Natural killer cell (primary cell): ENCODE data around the gene OR12D2. TPM values are rescaled to one million over a fixed set of nuclear protein-coding genes. Genes with fewer than 3 reads are reported as not detected.
"Not testable (repeated sequence)": the region's sequence is repeated elsewhere in the genome, so short reads cannot be mapped to it uniquely, and the experiment has no call there.

Experiments used
- ATAC-seq, 3 donors: fragments of 150-1000 bp in 2 of 3; fragments of 200-7000 bp in 1 of 3; cut with Tn5 transposase; 1 replicate in 1 of 3; 2 replicates in 2 of 3; pipeline ENCODE4 v1.10.0; 2021; ENCODE audit warnings: mild to moderate bottlenecking in 2 of 3, moderate library complexity in 2 of 3
- DNase-seq, 2 donors: peaks; one replicate each; pipeline versions ENCODE4 v3.0.0 to v3.0.0-alpha.2; 2013 to 2021; ENCODE audit warnings: mixed read lengths in 1 of 2
- H3K27ac ChIP-seq: one replicate; pipeline ENCODE4 v1.5.1; 2013; ENCODE audit warnings: mild to moderate bottlenecking, low read length
- H3K27me3 ChIP-seq: one replicate; pipeline ENCODE4 v1.6.1; 2013; ENCODE audit warnings: low read length; ENCODE audit not compliant: control insufficient read depth, insufficient read depth
- H3K36me3 ChIP-seq: one replicate; pipeline ENCODE4 v1.6.1; 2013; ENCODE audit warnings: low read length; ENCODE audit not compliant: control insufficient read depth, insufficient read depth
- H3K4me1 ChIP-seq: one replicate; pipeline ENCODE4 v1.6.1; 2013; ENCODE audit warnings: low read length; ENCODE audit not compliant: control insufficient read depth, insufficient read depth
- H3K4me3 ChIP-seq: one replicate; pipeline ENCODE4 v1.5.1; 2013; ENCODE audit warnings: low read length
- H3K9me3 ChIP-seq: one replicate; pipeline ENCODE4 v1.6.1; 2013; ENCODE audit warnings: low read length; ENCODE audit not compliant: control insufficient read depth, insufficient read depth
- H3K27ac Mint-ChIP-seq, 2 donors: one replicate each; pipeline ENCODE4 v1.8.0; 2022; ENCODE audit warnings: mild to moderate bottlenecking in 2 of 2, mixed read lengths in 2 of 2, moderate library complexity in 1 of 2
- H3K27me3 Mint-ChIP-seq, 2 donors: one replicate each; pipeline ENCODE4 v1.8.0; 2022; ENCODE audit warnings: low read depth in 2 of 2, mixed read lengths in 2 of 2
- H3K36me3 Mint-ChIP-seq: one replicate; pipeline ENCODE4 v1.8.0; 2022; ENCODE audit warnings: mixed read lengths
- H3K4me1 Mint-ChIP-seq, 2 donors: one replicate each; pipeline ENCODE4 v1.8.0; 2022; ENCODE audit warnings: mixed read lengths in 2 of 2
- H3K4me3 Mint-ChIP-seq: one replicate; pipeline ENCODE4 v1.8.0; 2022; ENCODE audit warnings: mild to moderate bottlenecking, moderate library complexity, mixed read lengths
- H3K9me3 Mint-ChIP-seq, 2 donors: one replicate each; pipeline ENCODE4 v1.8.0; 2022; ENCODE audit warnings: mixed read lengths in 2 of 2
- CTCF ChIP-seq: fragments of 200-600 bp; IDR thresholded peaks from one replicate; pipeline ENCODE4 v1.8.0; 2022; ENCODE audit warnings: antibody characterized with exemption
- WGBS: methylation state at CpG from one replicate; pipeline ENCODE4 v1.1.7; 2013; ENCODE audit warnings: missing lambda C conversion rate; ENCODE audit not compliant: insufficient coverage; 5-methylcytosine and 5-hydroxymethylcytosine counted together
- intact Hi-C: fragments of 100-400 bp; cut with micrococcal nuclease; formaldehyde crosslinking; loops from one replicate; pipeline ENCODE4 v1.14.2; 2022
- total RNA-seq, 4 donors: library from RNA; stranded (reverse); fragments of 120-200 nt in 1 of 4; gene quantifications; one replicate each; pipeline versions ENCODE4 v1.2.3 to v1.2.4, GENCODE V29; 2013 to 2022

OR12D2 gene
- total RNA-seq, 3 donors from 2014 or later (not counting 1 experiment from before 2014, with no cell fraction given), result not detected

- no peak for ATAC-seq
- Histone ChIP-seq H3K4me1 (no peaks in the 10 kb centered on the region), H3K4me3 (no peak overlapping the region), H3K36me3 (no peaks in the 10 kb centered on the region), H3K27me3 (peaks cover 2% of the 10 kb centered on the region), H3K9me3 (no peaks in the 10 kb centered on the region), H3K27ac (no peak overlapping the region)
- 100% methylated on average over 2 of the region's 2 CpGs for WGBS
- DNase-seq, result no peak
- H3K27me3 Mint-ChIP-seq, result peaks cover 19 to 54% of the 10 kb centered on the region in 2 donors
- intact Hi-C loops, result no loop called here
- H3K4me3 Mint-ChIP-seq, result no peak overlapping the region
- H3K9me3 Mint-ChIP-seq, result peaks cover 0 to 2% of the 10 kb centered on the region in 2 donors
- TF ChIP-seq CTCF, result no peak
- no peaks in the 10 kb centered on the region for H3K36me3 Mint-ChIP-seq
- H3K4me1 Mint-ChIP-seq, result no peaks in the 10 kb centered on the region
- no peak overlapping the region for H3K27ac Mint-ChIP-seq
Measured at GRCh38 chr6:29424168-29424567, 28.7 kb downstream of the OR12D2 start.

- Histone ChIP-seq H3K27me3 (peaks cover 2% of the 10 kb centered on the region), H3K4me1 (no peaks in the 10 kb centered on the region), H3K9me3 (no peaks in the 10 kb centered on the region), H3K36me3 (no peaks in the 10 kb centered on the region), H3K27ac (no peak overlapping the region), H3K4me3 (no peak overlapping the region)
- H3K4me3 Mint-ChIP-seq, result no peak overlapping the region
- ATAC-seq (no peak), DNase-seq (no peak)
- peaks cover 0 to 2% of the 10 kb centered on the region in 2 donors for H3K9me3 Mint-ChIP-seq
- no peaks in the 10 kb centered on the region for H3K36me3 Mint-ChIP-seq
- 0% methylated on average over 1 of the region's 2 CpGs for WGBS
- H3K27ac Mint-ChIP-seq, result no peak overlapping the region
- intact Hi-C loops, result no loop called here
- peaks cover 19 to 52% of the 10 kb centered on the region in 2 donors for H3K27me3 Mint-ChIP-seq
- no peaks in the 10 kb centered on the region for H3K4me1 Mint-ChIP-seq
- TF ChIP-seq CTCF, result no peak
Measured at GRCh38 chr6:29424575-29424974, 29.1 kb downstream of the OR12D2 start.

- no peaks in the 10 kb centered on the region for H3K9me3 ChIP-seq
- peaks cover 2% of the 10 kb centered on the region for H3K27me3 ChIP-seq
- Mint-ChIP-seq H3K27ac (no peak overlapping the region), H3K36me3 (no peaks in the 10 kb centered on the region), H3K4me3 (no peak overlapping the region), H3K9me3 (peaks cover 0 to 2% of the 10 kb centered on the region in 2 donors), H3K27me3 (peaks cover 16 to 49% of the 10 kb centered on the region in 2 donors), H3K4me1 (no peaks in the 10 kb centered on the region)
- no peak for TF ChIP-seq CTCF
- no peaks in the 10 kb centered on the region for H3K4me1 ChIP-seq
- intact Hi-C loops, result no loop called here
- ATAC-seq (no peak), DNase-seq (no peak)
- H3K4me3 ChIP-seq, result no peak overlapping the region
- H3K27ac ChIP-seq, result no peak overlapping the region
- no peaks in the 10 kb centered on the region for H3K36me3 ChIP-seq
- WGBS, result no CpG with 5 or more reads among the region's 1 CpG
Measured at GRCh38 chr6:29425075-29425474, 29.6 kb downstream of the OR12D2 start.

- Mint-ChIP-seq H3K4me3 (no peak overlapping the region), H3K9me3 (peaks cover 0 to 2% of the 10 kb centered on the region in 2 donors), H3K4me1 (no peaks in the 10 kb centered on the region), H3K27me3 (peaks cover 9 to 39% of the 10 kb centered on the region in 2 donors), H3K27ac (no peak overlapping the region), H3K36me3 (no peaks in the 10 kb centered on the region)
- TF ChIP-seq CTCF, result no peak
- DNase-seq (no peak), ATAC-seq (no peak)
- peaks cover 2% of the 10 kb centered on the region for H3K27me3 ChIP-seq
- intact Hi-C loops, result no loop called here
- no peaks in the 10 kb centered on the region for H3K9me3 ChIP-seq
- no peaks in the 10 kb centered on the region for H3K4me1 ChIP-seq
- 89% methylated on average over 3 of the region's 3 CpGs for WGBS
- H3K36me3 ChIP-seq, result no peaks in the 10 kb centered on the region
- H3K27ac ChIP-seq, result no peak overlapping the region
- H3K4me3 ChIP-seq, result no peak overlapping the region
Measured at GRCh38 chr6:29426654-29427053, 31.2 kb downstream of the OR12D2 start.

GRCh38 chr6:29436730-29437129 lies 41.3 kb downstream of the OR12D2 start:
- H3K27ac Mint-ChIP-seq, H3K36me3 ChIP-seq, H3K9me3 ChIP-seq, H3K9me3 Mint-ChIP-seq, H3K27ac ChIP-seq, intact Hi-C loops, H3K27me3 ChIP-seq, H3K4me3 ChIP-seq, H3K4me3 Mint-ChIP-seq, H3K4me1 Mint-ChIP-seq, H3K4me1 ChIP-seq, H3K36me3 Mint-ChIP-seq, DNase-seq, ATAC-seq: not testable (repeated sequence)
- WGBS, result 87% methylated on average over 15 of the region's 18 CpGs
- peaks cover 32 to 70% of the 10 kb centered on the region in 2 donors for H3K27me3 Mint-ChIP-seq
